Hepatocyte (in vitro differentiated cells): ENCODE measurements around the gene RIT1. TPM values are rescaled to one million over a fixed set of nuclear protein-coding genes. Genes with fewer than 3 reads are reported as not detected.
A peak's percentile ranks its signal among the peaks of the same experiment; 100 is the strongest.

ENCODE experiments used
- DNase-seq: peaks from one replicate; pipeline ENCODE4 v3.0.0-alpha.2; 2016; ENCODE audit warnings: low spot score
- H2AFZ ChIP-seq: fragments of 200-600 bp; sonication (generic); 2 replicates; pipeline ENCODE4 v1.6.0; 2016; ENCODE audit warnings: antibody characterized with exemption, mild to moderate bottlenecking
- H3K27ac ChIP-seq: fragments of 200-600 bp; sonication (generic); 2 replicates; pipeline ENCODE4 v1.5.1; 2016; ENCODE audit warnings: mild to moderate bottlenecking
- H3K27me3 ChIP-seq: fragments of 200-600 bp; sonication (generic); 2 replicates; pipeline ENCODE4 v1.6.1; 2016
- H3K36me3 ChIP-seq: fragments of 200-600 bp; sonication (generic); replicated peaks from 2 replicates; pipeline ENCODE4 v1.5.1; 2016; ENCODE audit warnings: low read depth; ENCODE audit not compliant: insufficient read depth
- H3K4me1 ChIP-seq: fragments of 200-600 bp; sonication (generic); 2 replicates; pipeline ENCODE4 v1.5.1; 2016; ENCODE audit warnings: mild to moderate bottlenecking, moderate library complexity; ENCODE audit not compliant: insufficient read depth
- H3K4me2 ChIP-seq: fragments of 200-600 bp; sonication (generic); 2 replicates; pipeline ENCODE4 v1.6.0; 2016
- H3K4me3 ChIP-seq: fragments of 200-600 bp; sonication (generic); 2 replicates; pipeline ENCODE4 v1.5.1; 2016; ENCODE audit warnings: mild to moderate bottlenecking
- H3K79me2 ChIP-seq: fragments of 200-600 bp; sonication (generic); 2 replicates; pipeline ENCODE4 v1.6.0; 2017; ENCODE audit warnings: mild to moderate bottlenecking
- H3K9me2 ChIP-seq: fragments of 200-600 bp; sonication (generic); replicated peaks from 2 replicates; pipeline ENCODE4 v1.6.0; 2017; ENCODE audit warnings: mild to moderate bottlenecking; ENCODE audit not compliant: insufficient read depth
- H3K9me3 ChIP-seq: fragments of 200-600 bp; sonication (generic); 2 replicates; pipeline ENCODE4 v1.5.1; 2016; ENCODE audit warnings: low read depth, mild to moderate bottlenecking
- H4K20me1 ChIP-seq: fragments of 200-600 bp; sonication (generic); 2 replicates; pipeline ENCODE4 v1.6.0; 2016; ENCODE audit warnings: mild to moderate bottlenecking; ENCODE audit not compliant: insufficient read depth, poor library complexity, severe bottlenecking
- EZH2 ChIP-seq: fragments of 200-600 bp; sonication (generic); IDR thresholded peaks from 2 replicates; pipeline ENCODE4 v1.6.1; 2016; ENCODE audit warnings: antibody characterized with exemption, mild to moderate bottlenecking, borderline replicate concordance
- EZH2phosphoT487 ChIP-seq: fragments of 200-600 bp; sonication (generic); IDR thresholded peaks from one replicate; pipeline ENCODE4 v1.6.1; 2018; ENCODE audit warnings: antibody characterized with exemption, mild to moderate bottlenecking, low read depth, moderate library complexity; ENCODE audit not compliant: unreplicated experiment, severe bottlenecking
- whole genome bisulfite sequencing: methylation state at CpG from one replicate; pipeline ENCODE4 v1.1.6; 2016; ENCODE audit warnings: low lambda C conversion rate; ENCODE audit errors: missing lambda C conversion rate; 5-methylcytosine and 5-hydroxymethylcytosine counted together
- polyA plus RNA-seq: library from polyadenylated mRNA; unstranded; fragments of >200 nt; fragmentation: Nextera tagmentation; extraction: Ambion mirVana; gene quantifications from 2 replicates; pipeline ENCODE4 v1.2.1, GENCODE V29; 2016
- total RNA-seq: library from RNA; depleted of rRNA; stranded (reverse); fragments of >200 nt; gene quantifications from 2 replicates; pipeline ENCODE4 v1.2.3, GENCODE V29; 2014
- TF ChIP-seq, protein P1 (sequence below): fragments of 200-600 bp; sonication (generic); IDR thresholded peaks from 2 replicates; pipeline ENCODE4 v1.5.1; 2016; ENCODE audit warnings: antibody characterized with exemption, mild to moderate bottlenecking; ENCODE audit not compliant: poor library complexity

RIT1 gene
- total and polyA plus RNA-seq, 2 experiments from 2014 or later: 17.6 to 33.5 TPM

GRCh38 chr1:155913969-155914757, 3.0 kb upstream of the RIT1 start:
- H3K79me2 ChIP-seq: peaks cover 18% of the 10 kb centered on the region
- no peaks in the 10 kb centered on the region for H4K20me1 ChIP-seq
- no peaks in the 10 kb centered on the region for H3K9me3 ChIP-seq
- no peaks in the 10 kb centered on the region for H3K9me2 ChIP-seq
- no peak for DNase-seq
- H3K36me3 ChIP-seq: peaks cover 8% of the 10 kb centered on the region
- TF ChIP-seq, protein P1, sequence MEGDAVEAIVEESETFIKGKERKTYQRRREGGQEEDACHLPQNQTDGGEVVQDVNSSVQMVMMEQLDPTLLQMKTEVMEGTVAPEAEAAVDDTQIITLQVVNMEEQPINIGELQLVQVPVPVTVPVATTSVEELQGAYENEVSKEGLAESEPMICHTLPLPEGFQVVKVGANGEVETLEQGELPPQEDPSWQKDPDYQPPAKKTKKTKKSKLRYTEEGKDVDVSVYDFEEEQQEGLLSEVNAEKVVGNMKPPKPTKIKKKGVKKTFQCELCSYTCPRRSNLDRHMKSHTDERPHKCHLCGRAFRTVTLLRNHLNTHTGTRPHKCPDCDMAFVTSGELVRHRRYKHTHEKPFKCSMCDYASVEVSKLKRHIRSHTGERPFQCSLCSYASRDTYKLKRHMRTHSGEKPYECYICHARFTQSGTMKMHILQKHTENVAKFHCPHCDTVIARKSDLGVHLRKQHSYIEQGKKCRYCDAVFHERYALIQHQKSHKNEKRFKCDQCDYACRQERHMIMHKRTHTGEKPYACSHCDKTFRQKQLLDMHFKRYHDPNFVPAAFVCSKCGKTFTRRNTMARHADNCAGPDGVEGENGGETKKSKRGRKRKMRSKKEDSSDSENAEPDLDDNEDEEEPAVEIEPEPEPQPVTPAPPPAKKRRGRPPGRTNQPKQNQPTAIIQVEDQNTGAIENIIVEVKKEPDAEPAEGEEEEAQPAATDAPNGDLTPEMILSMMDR: no peak
- TF ChIP-seq EZH2phosphoT487 (no peak), EZH2 (no peak)
- H3K4me1 ChIP-seq: peaks cover 7% of the 10 kb centered on the region
- no peak overlapping the region for H2AFZ ChIP-seq
- 90% methylated on average over 6 of the region's 6 CpGs for WGBS
- no peak overlapping the region for H3K4me2 ChIP-seq
- H3K27ac ChIP-seq: no peak overlapping the region
- no peaks in the 10 kb centered on the region for H3K27me3 ChIP-seq
- H3K4me3 ChIP-seq: no peak overlapping the region

GRCh38 chr1:155912056-155912536, 947 bp upstream of the RIT1 start:
- peaks cover 7% of the 10 kb centered on the region for H3K4me1 ChIP-seq
- no peak overlapping the region for H3K4me3 ChIP-seq
- peak; percentile 19 for DNase-seq
- WGBS: 76% methylated on average over 11 of the region's 11 CpGs
- H3K79me2 ChIP-seq: peaks cover 30% of the 10 kb centered on the region
- peak overlapping the region; percentile 95 for H3K27ac ChIP-seq
- H3K36me3 ChIP-seq: peaks cover 3% of the 10 kb centered on the region
- peak overlapping the region; percentile 82 for H3K4me2 ChIP-seq
- TF ChIP-seq, protein P1: no peak
- TF ChIP-seq EZH2 (no peak), EZH2phosphoT487 (no peak)
- H3K9me2 ChIP-seq: no peaks in the 10 kb centered on the region
- H3K9me3 ChIP-seq: no peaks in the 10 kb centered on the region
- H4K20me1 ChIP-seq: no peaks in the 10 kb centered on the region
- H2AFZ ChIP-seq: no peak overlapping the region
- H3K27me3 ChIP-seq: no peaks in the 10 kb centered on the region

- Histone ChIP-seq H3K27me3 (no peaks in the 10 kb centered on the region), H3K79me2 (peaks cover 38% of the 10 kb centered on the region), H3K4me3 (peak overlapping the region; percentile 80), H3K4me1 (peaks cover 7% of the 10 kb centered on the region), H2AFZ (peak overlapping the region; percentile 84), H4K20me1 (no peaks in the 10 kb centered on the region), H3K9me3 (no peaks in the 10 kb centered on the region), H3K36me3 (no peaks in the 10 kb centered on the region), H3K9me2 (no peaks in the 10 kb centered on the region), H3K27ac (peak overlapping the region; percentile 95), H3K4me2 (peak overlapping the region; percentile 82)
- peak; percentile 56 for DNase-seq
- WGBS: 2% methylated on average over 11 of the region's 11 CpGs
- TF ChIP-seq EZH2: no peak
- TF ChIP-seq, protein P1: peak; percentile 8
- TF ChIP-seq EZH2phosphoT487: no peak
These were observed 478 bp downstream of the RIT1 start for GRCh38 chr1:155910621-155911121.
